Measurements from ENCODE around the gene TBL1XR1.
"Not testable (repeated sequence)": the region's sequence is repeated elsewhere in the genome, so short reads cannot be mapped to it uniquely, and the experiment has no call there.

Gene TBL1XR1

GRCh38 chr3:177015881-177016280 is 181.4 kb downstream of the TBL1XR1 start:
- DNase-seq (ENCODE audit: low read depth in 2 of 2): no peak

GRCh38 chr3:177013681-177014280 is 183.5 kb downstream of the TBL1XR1 start:
- DNase-seq (ENCODE audit: low read depth in 2 of 2): no peak

- no peak for DNase-seq (ENCODE audit: low read depth in 2 of 2)
Observed at GRCh38 chr3:177005718-177006405, 191.4 kb downstream of the TBL1XR1 start.

- not testable (repeated sequence) for DNase-seq (ENCODE audit: low read depth in 2 of 2)
Observed at GRCh38 chr3:177000159-177000558, 197.1 kb downstream of the TBL1XR1 start.

- DNase-seq (ENCODE audit: low read depth in 2 of 2): no peak
Observed at GRCh38 chr3:176995946-176996345, 201.3 kb downstream of the TBL1XR1 start.

- DNase-seq (ENCODE audit: low read depth in 2 of 2): no peak
Observed at GRCh38 chr3:176994891-176995781, 202.1 kb downstream of the TBL1XR1 start.

- DNase-seq (ENCODE audit: low read depth in 2 of 2): no peak
Observed at GRCh38 chr3:176994393-176994792, 202.9 kb downstream of the TBL1XR1 start.

- no peak for DNase-seq (ENCODE audit: low read depth in 2 of 2)
Observed at GRCh38 chr3:176992978-176993377, 204.3 kb downstream of the TBL1XR1 start.

GRCh38 chr3:176992565-176992964 is 204.7 kb downstream of the TBL1XR1 start:
- DNase-seq (ENCODE audit: low read depth in 2 of 2): no peak

- DNase-seq (ENCODE audit: low read depth in 2 of 2): no peak
Observed at GRCh38 chr3:176988795-176989194, 208.5 kb downstream of the TBL1XR1 start.

- DNase-seq (ENCODE audit: low read depth in 2 of 2): no peak
Observed at GRCh38 chr3:176987901-176988650, 209.2 kb downstream of the TBL1XR1 start.

- no peak for DNase-seq (ENCODE audit: low read depth in 2 of 2)
Observed at GRCh38 chr3:176978441-176978840, 218.8 kb downstream of the TBL1XR1 start.

GRCh38 chr3:176977331-176977730 is 220.0 kb downstream of the TBL1XR1 start:
- DNase-seq (ENCODE audit: low read depth in 2 of 2): no peak

GRCh38 chr3:176976586-176976985 is 220.7 kb downstream of the TBL1XR1 start:
- DNase-seq (ENCODE audit: low read depth in 2 of 2): no peak

- no peak for DNase-seq (ENCODE audit: low read depth in 2 of 2)
Observed at GRCh38 chr3:176974279-176974678, 223.0 kb downstream of the TBL1XR1 start.

GRCh38 chr3:176971613-176972174 is 225.6 kb downstream of the TBL1XR1 start:
- DNase-seq (ENCODE audit: low read depth in 2 of 2): no peak

GRCh38 chr3:176970770-176971169 is 226.5 kb downstream of the TBL1XR1 start:
- DNase-seq (ENCODE audit: low read depth in 2 of 2): no peak

GRCh38 chr3:176969506-176969905 is 227.8 kb downstream of the TBL1XR1 start:
- DNase-seq (ENCODE audit: low read depth in 2 of 2): no peak
